ENCODE results near the gene C11orf65.

GRCh38 chr11:108508653-108509593 is 41.6 kb upstream of the C11orf65 start:
- TF ChIP-seq CTCF (IDR thresholded peaks at IDR 0.05) (no peak), POLR2A (IDR thresholded peaks at IDR 0.05) (no peak)

All from prostate gland (tissue), 2 donors.